A673 (cell line): ENCODE measurements around the gene SPNS1.

Experiments used
- EZH2 ChIP-seq: fragments of 200-600 bp; sonication (generic); IDR thresholded peaks from 2 replicates; pipeline ENCODE4 v1.6.1; 2017; ENCODE audit warnings: borderline replicate concordance, low read depth, mild to moderate bottlenecking, mixed read lengths, antibody characterized with exemption, low read length; ENCODE audit not compliant: poor library complexity, severe bottlenecking
- TF ChIP-seq, protein P1 (sequence below): fragments of 300-800, 200-600 bp; sonication (generic); conservative IDR thresholded peaks from 2 replicates; pipeline ENCODE4 v1.5.1; 2017; ENCODE audit warnings: low read depth, mild to moderate bottlenecking, antibody characterized with exemption, low read length, moderate library complexity, mixed read lengths

DNA sequence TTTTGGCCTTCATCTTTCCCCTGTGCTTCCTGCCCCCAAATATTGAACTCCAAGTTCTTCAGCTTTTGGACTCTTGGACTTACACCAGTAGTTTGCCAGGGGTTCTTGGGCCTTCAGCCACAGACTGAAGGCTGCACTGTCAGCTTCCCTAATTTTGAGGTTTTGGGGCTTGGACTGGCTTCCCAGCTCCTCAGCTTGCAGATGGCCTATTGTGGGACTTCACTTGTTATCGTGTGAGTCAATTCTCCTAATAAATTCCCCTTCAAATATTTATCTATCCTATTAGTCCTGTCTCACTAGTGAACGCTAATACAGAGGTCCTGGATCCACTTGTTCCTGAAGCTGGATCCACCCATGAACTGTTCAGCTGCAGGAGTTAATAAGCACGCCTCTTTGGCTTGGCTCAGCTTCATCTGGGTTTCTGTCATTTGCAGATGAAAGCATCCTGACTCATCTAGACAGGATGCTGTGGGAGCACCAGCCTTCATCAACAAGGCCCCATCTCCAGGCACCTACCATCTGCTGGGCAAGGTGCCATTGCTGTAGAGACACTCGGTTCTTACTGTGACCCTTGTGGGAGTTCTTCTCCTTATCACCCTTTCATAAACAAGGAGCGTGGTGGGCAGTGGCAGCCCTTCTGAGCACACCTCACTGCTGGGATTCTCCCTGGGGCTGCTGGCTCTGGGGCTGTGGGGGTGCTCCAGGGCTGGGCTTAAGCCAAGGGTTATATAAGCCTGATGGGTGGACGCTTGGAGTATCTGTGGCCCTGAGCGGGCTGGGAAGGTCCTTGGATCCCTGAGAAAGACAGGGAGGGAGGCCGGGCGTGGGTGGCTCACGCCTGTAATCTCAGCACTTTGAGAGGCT is 33.4 kb downstream of the SPNS1 start:
- no peak for TF ChIP-seq EZH2
- TF ChIP-seq, protein P1, sequence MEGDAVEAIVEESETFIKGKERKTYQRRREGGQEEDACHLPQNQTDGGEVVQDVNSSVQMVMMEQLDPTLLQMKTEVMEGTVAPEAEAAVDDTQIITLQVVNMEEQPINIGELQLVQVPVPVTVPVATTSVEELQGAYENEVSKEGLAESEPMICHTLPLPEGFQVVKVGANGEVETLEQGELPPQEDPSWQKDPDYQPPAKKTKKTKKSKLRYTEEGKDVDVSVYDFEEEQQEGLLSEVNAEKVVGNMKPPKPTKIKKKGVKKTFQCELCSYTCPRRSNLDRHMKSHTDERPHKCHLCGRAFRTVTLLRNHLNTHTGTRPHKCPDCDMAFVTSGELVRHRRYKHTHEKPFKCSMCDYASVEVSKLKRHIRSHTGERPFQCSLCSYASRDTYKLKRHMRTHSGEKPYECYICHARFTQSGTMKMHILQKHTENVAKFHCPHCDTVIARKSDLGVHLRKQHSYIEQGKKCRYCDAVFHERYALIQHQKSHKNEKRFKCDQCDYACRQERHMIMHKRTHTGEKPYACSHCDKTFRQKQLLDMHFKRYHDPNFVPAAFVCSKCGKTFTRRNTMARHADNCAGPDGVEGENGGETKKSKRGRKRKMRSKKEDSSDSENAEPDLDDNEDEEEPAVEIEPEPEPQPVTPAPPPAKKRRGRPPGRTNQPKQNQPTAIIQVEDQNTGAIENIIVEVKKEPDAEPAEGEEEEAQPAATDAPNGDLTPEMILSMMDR, result no peak
